OCI-LY1 (cell line): Measurements from ENCODE around the gene GALR1.
"Not testable (repeated sequence)": the region's sequence is repeated elsewhere in the genome, so short reads cannot be mapped to it uniquely, and the experiment has no call there.

Source experiments
- CTCF ChIP-seq: fragments of 200-600 bp; sonication (generic), shearing (Covaris generic); IDR thresholded peaks from 2 replicates; pipeline ENCODE4 v1.5.1; 2017; ENCODE audit warnings: mild to moderate bottlenecking, antibody characterized with exemption, low read length, moderate library complexity, mixed read lengths
- EZH2 ChIP-seq: fragments of 200-600 bp; sonication (generic), shearing (Covaris generic); IDR thresholded peaks from 2 replicates; pipeline ENCODE4 v1.8.0; 2017; ENCODE audit warnings: borderline replicate concordance, mixed run types, mild to moderate bottlenecking, antibody characterized with exemption, low read length, moderate library complexity, mixed read lengths

- TF ChIP-seq CTCF, EZH2: not testable (repeated sequence)
These were observed 41.2 kb downstream of the GALR1 start for GRCh38 chr18:77290841-77291240.
